Inflammatory macrophage treated with lipopolysaccharide for 4 hours (primary cell): ENCODE results near the gene CARS1.
A peak's percentile ranks its signal among the peaks of the same experiment; 100 is the strongest.

Source experiments
- DNase-seq: peaks from one replicate; pipeline ENCODE4 v3.0.0-alpha.2; 2020

Gene CARS1

DNA sequence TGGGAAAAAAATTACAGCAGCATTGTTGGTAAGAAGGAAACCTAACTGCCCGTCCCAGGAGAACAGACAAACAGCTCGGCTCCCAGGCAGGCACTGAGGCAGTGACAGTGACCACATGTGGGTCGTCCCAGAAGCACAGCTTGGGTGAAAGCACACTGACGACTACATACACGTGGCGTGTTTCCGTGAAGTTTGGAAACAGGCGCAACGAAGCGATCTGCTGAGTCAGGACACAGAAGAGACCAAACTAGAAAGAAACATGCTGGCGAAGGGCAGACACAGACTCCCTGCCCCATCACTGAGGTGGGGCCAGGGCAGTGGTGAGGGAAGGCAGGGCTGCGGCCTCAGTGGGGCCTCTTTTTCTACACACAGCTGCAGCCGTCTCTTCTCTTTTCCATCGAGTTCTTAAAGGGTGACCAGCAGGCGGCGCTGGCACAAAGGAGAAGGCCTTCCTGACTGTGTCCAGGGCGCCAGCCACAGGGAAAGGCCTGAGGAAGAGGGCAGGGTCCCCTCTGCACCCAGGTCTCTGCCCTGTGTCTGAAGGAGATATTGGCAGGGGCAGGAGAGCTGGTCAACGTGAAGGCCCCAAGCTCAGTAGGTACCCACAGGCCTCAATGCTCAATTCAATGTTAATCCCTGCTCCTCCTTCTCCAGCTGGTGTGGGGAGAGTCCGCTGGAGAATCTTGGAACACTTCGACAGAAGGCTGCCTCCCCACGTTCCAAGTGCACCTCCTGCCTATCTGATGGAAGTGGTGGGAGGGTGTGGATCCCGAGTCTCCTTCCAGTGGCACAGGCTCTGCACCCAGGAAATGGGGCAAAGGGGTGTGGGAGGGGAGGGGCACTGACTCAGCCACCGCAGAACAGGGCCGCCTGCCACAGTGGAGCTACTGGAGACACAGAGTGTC lies 19.9 kb downstream of the CARS1 start:
- peak; percentile 78 for DNase-seq

DNA sequence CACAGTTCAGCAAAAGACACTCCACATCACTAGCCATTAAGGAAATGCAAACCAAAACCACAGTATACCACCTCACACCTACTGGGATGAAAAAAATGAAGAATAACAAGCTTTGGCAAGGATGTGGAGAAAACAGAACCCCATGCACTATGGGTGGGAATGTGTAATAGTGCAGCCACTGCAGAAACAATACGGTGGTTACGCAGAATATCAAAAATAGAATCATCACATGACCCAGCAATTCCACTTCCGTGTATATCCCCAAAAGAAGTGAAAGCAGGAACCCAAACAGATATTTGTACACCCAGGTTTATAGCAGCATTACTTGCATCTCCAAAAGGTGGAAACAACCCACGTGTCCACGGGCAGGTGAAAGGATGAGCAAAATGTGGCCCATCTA lies 20.8 kb downstream of the CARS1 start:
- peak; percentile 84 for DNase-seq

DNA sequence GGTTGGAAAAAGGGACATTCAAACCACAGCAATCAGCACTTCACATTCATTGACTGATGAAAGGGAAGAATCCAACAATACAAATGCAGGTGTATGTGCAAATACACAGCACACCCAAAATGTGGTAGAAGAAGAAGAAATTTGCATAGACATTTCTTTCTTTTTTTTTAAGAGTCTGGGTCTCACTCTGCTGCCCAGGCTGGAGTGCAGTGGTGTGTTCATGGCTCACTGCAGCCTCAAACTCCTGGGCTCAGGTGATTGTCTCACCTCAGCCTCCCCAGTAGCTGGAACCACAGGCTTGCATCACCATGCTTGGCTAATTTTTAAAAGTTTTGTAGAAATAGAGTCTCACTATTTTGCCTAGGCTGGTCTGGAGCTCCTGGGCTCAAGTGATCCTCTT lies 21.9 kb downstream of the CARS1 start:
- DNase-seq = no peak

DNA sequence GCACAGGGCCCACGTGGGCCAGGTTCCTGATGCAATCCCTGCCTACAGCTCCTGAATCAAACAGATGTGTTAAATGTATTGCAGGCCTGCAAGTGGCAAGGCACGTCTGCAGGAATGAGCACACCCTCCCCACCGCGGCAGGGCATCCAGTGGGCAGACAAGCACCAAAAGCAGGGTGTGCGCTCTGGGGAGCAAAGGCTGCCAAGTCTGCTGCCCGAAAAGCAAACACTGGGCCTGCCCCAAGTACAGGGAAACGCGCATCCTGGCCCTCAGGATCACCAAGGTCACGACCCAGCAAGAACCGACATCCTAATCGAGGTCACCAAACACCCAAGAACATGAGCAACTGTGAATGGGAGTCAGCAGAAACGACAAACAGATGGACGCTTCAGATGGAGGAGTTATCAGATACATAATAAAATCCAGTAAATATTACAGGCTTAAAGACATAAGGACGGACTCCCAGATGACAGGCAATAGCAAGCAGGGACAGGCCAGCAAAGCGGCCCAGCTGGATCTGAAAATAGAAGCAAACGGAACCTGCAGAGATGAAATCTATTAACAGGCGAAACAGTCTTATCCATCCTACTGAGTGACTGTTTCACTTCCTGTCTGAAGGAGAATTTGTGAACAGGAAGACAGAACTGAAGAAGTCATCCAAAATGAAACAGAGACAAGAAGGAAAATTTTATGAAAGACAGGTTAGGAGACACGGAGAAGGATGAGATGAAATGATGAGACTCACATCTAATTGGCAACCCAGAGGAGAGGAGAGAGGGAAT lies 26.7 kb downstream of the CARS1 start:
- DNase-seq = peak; percentile 68

DNA sequence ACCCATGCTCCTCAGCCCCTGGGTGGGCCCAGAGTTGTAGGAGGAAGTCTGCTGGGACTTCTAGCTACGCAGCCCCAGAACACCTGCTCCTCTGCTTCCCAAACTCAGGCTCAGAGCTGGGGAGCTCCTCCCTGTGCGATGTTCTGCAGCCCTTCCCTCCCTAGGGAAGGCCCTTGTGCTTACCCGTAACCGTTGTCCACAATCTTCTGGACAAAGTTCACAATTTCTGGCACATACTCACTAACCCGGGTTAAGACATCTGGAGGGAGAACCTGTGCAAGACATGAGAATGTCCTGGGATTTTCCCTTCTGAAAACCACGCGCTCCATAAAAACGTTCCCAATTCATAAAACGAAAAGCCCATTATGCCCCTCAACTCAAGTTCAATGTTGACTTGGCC lies 28.4 kb downstream of the CARS1 start:
- DNase-seq = no peak

DNA sequence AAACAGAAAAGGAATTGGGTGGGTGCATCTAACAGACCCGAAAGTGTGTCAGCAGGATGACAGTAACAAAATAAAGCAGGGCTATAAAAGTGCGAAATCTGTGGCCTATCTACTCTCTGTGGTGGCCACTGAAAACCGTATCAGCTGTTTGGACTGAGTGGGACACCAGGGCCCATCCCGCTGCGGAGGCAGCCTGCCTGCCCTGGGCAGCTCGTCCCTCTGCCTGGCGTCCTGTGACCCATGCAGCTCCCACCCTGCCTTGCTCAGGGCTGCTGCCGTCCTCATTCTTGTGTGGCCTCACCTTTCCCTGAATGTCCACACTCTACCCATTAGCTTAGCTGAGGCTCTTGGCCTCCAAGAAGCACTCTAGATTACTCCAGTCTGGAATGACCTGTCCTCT lies 30.4 kb downstream of the CARS1 start:
- DNase-seq = no peak

DNA sequence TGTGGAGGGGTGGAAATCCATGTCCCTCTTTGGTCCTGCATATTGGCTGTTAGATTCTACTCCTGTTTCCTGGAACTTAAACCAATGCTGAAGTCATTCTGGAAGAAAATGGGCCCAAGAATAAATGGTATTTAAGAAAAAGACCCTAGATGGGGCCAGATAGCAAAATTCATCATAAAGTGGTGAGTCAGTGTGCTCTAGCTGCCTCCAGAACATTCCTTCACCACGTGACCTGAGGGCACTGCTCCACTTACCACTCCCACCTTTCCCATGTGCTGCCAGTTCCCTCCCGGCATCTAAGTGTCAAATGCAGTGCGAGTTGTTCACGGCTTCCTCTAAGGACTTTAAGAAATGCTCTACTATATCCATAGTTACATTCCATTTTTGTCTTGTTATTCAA lies 34.2 kb downstream of the CARS1 start:
- DNase-seq = no peak

DNA sequence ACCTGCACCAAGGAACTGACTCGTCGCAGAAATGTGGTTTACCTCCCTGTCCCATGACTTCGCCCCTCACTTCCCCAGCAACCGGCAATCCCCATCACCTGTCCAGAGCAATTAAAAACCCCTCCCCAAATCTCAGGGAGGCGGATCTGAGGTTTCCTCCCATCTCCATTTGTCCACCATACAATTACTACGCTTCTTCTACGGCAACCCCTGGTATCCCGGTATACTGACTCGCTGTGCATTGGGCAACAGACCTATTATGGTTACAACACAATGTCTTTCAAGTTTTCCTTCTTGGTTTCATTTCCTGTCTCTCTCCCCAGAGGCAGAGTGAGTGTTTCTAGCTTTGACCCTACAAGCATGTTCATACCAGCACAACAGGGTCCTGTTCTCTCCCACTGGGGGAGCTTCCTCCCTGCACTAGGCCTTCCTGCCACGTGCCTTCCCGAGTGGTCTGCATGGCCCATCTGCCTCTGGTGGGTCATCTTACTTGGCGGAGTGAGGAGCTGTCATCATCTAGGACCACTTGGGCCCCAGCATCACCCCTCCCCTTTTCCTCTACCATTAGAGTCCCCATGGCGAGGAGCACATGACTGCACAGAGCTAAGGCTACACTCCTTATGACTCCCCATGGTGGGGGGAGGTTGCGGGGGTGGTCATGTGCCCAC lies 34.8 kb downstream of the CARS1 start:
- peak; percentile 81 for DNase-seq

DNA sequence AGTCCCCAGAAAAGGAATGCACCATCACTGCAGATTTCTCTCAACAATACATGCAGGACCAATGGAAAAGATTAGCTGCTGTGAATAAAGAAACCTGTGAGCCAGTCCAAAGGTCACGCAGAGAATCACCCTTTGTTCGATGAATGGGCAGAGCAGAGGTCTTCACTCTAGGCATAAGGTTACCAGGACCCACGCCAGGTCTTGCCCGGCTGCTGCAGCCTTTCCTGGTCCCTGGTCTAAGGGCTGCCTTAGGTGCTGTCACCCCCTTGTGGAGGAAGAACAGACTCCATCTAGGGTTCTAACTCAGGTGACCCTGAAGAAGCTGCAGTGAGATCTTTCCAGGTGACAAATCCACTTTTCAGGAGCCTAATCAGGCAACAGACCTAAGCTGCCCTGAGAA lies 36.1 kb downstream of the CARS1 start:
- DNase-seq = peak; percentile 11

DNA sequence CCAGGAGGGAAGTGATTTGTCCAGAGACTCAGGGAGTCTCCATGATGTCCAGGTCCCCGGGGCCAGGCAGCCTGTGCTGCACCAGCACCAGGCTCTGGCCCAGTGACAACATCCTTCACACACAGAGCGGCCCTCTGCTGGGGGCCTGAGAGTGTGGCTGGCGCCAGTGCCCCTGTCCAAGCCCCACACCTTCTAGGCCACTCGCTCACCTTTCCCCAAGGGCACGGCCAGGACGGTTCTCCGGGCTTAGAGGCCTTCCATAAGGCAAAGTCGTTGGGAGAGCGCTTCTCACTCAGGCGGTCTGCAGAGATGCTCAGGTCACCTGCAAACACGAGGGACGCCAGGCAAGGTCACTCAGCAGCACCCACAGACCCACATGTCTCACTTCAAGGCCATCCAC lies 37.2 kb downstream of the CARS1 start:
- no peak for DNase-seq

DNA sequence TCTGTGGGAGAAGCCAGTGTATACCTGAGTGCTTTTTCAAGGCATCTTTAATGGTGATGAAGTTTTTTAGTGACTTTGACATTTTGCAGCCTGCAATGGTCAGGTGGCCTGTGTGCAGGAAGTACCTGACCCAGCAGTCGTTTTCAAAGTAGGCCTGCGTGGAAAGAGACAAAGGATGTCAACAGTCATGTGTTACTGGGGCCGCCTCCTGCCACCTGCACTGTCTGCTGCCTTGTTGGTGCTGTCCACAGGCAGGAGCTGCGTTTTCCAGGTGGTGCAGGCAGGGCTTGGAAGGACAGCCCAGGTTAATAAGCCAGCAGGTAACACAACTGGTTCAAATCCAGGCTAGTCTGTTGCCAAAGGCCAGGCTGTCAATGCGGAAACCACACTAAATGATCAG lies 38.6 kb downstream of the CARS1 start:
- DNase-seq = no peak

DNA sequence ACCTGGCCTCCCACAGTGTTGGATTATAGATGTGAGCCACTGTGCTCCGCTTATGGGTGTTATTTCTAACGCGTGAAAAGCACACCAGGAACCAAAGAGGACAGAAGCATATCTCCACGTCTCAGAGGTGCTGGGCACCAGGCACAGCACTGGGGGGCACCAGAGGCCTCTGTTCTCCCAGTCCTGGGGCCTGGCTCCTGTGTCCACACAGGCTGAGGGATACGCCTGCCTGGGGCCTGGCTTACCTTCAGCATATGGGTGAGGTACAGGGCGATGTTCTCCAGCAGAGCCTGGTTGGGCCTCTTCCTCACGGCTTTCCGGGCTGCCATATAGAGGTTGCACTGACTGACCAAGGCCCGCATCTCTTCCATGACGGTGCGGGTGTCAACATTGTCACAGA lies 40.4 kb downstream of the CARS1 start:
- DNase-seq = no peak

DNA sequence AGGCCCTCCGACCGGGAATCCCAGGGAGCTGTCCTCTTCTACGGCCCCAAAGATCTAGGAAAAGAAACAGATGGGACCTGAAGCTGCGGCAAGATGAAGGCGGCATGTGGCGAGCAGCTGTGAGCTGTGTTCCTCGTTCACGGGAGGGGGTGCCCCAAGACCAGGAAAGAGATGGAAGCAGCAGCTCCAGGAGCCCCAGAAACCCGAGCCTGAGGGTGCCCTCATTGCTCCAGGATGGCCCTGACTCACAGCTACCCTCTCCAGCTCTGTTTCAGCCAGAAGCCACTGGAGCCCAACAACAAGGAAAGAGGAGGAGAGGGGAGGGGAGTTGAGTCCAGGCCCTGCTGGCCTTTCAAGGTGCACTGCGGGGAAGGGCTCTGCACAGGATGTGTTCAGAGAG lies 41.4 kb downstream of the CARS1 start:
- DNase-seq = no peak

DNA sequence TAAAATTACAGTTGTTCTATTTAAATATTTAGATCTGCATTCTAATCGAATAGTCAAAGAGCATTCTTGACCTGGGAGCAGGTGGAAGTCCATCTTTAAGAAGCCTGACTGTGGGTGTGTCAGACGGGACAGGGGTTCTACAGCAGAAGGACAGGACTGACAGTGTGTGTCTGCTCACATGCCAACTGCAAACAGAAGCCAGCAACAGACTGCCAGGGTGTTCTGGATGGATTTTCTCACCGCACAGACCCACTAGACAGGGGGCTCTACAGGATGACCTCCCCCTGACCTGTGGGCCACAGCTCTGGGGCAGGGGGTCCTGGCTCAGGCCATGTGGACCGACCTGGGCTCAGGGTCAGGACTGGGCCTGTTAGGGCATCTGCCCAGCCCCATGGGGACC lies 42.3 kb downstream of the CARS1 start:
- DNase-seq = no peak

DNA sequence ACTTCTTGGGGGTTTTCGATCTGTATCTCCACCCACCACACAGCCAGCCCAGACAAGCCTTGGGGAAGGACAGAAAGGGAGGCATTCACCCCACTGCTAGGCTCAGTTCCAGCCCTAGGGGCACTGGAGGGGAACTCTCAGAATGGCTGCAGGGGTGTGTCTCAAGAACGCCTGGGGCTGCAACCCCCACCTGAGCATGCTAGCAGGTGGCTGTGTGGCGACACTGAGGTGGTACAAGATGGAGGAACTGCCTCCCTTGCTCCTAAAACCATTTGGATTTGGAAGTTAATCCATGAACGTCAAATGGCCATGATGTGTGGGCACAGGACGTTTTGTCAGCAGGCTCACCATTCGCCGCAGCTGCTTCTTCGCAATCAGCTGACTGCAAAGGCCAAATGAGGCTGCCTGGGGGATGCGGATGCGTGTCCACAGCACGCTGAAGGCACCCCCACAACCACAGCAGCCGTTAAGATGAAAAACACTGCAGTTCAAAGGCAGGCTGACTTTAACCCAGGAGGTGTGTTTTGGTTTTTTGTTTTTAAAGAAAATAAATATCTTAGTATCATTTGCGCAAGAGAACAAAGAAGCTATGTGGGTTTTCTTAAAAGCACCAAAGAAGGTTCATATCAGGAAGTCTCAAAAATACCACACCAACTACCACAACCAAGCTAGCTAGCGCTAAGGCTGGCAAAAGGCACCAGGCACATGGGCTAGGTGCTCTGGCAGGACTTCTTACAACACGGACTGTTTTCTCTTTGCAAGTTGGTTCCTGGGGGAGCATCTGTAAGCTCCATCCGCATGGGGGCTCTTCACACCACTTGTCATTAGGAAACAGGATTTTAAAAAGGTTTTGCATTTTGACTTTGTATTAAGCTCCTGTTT lies 42.9 kb downstream of the CARS1 start:
- no peak for DNase-seq

DNA sequence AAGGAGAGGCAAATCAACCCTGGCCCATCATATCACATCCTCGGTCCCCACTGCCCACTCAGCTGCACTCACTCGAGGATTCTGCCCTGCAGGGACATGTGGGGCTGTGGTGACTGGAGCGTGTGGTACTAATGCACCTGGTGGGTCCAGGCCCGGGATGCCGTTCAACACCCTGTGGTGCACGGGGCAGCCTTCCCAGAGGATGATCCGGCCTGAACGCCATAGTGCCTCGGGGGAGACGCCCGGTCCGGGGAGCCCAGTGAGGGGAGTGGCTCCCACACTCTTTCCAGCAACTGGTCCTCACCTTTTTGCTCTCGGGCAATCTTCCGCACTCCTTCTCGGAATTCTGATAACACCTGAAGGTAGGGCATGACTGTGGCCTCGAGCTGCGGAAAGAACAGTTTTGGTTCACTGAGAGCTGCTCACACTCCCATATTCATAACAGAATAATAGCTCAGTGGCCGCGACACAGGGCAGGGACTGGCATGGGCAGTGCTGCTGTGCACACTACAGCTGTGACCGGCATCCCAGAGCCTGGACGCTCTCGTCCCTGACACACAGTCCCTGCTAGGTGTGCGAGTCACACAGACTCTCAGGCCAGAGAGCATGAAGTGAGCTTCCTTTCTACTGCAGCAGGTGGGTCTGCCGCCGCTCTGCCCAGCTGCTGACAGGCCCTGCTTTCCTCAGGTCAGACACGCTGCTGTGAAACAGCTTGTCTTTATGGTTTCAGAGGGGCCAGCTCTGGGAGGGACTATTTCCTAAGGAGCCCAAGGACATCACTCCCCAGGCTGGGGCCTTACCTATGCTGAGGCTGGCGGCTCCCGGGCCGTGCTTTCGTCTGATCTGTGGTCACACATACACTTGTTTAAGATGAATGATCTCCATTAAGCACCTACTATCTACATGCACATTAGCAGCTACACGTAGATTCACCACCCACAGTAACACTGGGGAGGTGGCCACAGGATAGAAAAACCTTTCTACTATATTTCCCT lies 45.0 kb downstream of the CARS1 start:
- no peak for DNase-seq

DNA sequence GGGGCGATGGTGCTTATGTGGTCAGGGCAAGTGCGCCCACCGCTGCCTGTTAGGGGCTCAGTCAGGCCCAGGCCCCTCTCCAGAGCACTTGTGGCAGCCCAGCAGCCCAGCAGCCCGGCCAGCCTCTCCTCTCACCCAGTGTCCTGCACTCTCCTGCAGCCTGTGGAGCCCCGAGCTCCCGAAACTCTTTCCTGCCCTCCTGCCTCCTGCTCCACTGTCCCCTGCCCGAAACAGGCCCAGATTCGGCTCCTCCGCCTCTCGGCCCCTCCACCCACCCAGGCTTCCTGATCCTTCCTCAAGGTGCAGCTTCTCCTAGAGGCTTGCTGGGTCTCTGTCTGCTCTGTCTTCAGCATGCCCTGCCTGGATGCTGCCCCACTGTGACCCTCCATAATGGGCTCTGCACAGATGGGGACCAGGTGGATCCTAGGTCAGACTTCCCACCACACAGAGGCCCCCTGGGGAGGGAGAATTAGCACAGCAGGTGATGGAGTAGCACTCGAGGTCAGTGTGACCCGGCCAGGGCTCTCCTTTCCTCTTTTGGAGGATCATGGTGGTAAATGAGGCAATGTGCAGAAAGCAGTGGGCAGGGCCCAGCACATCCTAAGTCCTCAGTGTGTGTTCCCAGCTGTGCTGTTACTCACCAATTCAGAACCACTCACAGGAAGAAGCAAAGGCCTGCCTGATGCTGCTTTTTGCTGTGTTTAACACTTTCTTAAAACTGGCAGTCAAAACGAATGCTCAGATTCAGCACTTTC lies 46.5 kb downstream of the CARS1 start:
- DNase-seq = no peak

DNA sequence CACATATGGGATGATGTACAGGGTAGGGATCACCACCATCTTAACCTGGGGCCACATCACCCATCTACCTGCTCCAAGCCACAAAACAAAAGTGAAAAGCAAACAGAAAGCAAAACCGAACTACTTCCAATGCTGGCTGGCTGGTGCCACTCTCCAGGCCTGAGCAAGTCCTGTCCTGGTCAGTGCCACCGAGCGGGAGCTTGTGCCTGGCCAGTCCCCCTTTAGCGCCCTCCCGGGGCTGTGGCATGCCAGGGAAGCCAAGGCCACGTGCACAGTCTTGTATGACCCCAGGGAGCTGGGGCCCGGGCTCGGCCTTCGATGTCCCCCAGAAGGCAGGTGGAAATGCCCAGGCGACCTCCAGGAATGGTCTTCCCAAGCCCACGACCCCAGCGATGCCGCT lies 47.2 kb downstream of the CARS1 start:
- no peak for DNase-seq

DNA sequence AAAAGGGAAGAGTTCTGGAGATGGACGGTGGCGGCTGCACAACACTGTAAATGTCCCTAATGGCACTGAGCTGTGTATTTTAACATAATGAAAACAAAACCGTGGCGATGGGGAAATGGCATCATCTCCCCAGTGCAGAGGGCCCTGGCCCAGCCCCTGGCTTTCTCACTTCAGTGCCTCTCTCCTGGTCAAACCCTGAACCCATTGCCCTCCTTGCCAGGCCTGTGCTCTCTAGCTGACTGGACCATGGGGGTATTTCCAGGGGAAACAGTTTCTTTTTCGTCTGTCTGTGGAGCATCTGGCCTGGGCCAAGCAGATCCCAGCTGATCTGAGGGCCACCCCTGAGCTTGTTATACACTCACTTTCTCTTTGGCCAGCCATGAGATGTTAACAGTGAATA lies 47.7 kb downstream of the CARS1 start:
- DNase-seq = no peak

DNA sequence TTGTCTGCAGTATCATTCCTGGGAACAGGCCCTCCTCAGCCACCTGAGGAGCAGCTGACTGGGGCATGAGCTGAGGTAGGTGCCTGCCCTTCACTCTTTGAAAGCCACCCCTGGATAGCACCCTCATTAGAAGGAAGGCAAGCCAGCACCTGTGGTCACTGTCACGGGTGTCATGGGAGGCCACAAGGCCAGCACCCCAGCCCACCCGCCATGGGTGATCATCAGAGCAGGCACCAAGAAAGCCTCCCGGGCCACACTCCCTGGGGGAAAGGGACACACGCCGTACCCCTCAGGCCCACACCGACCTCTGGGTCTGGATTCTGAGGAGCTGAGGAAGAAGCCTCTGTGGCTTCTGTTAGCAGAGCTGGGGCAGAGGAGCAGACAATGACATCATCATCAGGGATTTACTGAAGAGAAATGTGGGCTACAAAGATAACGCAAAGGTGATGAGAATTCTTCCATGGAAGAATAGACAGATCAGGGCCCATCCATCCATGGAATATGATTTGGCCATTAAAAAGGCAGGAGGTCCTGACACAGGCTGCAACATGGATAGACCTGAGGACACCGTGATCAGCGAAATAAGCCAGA lies 48.4 kb downstream of the CARS1 start:
- DNase-seq = no peak
